Activated naive CD4-positive, alpha-beta T cell treated with anti-CD3 and anti-CD28 coated beads, Interleukin-2, amount 50 U/mL, for 72 hours (primary cell): Measurements from ENCODE around the gene EPAS1. TPM values are rescaled to one million over a fixed set of nuclear protein-coding genes. Genes with fewer than 3 reads are reported as not detected.

ENCODE experiments used
- ATAC-seq, 2 donors: fragments of 150-1000 bp; cut with Tn5 transposase; 2 replicates each; pipeline ENCODE4 v1.10.0; 2021; ENCODE audit warnings: mild to moderate bottlenecking in 2 of 2, moderate library complexity in 2 of 2
- DNase-seq, 2 donors: peaks; one replicate each; pipeline ENCODE4 v3.0.0; 2021 to 2022; ENCODE audit warnings: low spot score in 2 of 2
- H3K27ac Mint-ChIP-seq, 2 donors: one replicate each; pipeline ENCODE4 v1.8.0; 2022; ENCODE audit warnings: mild to moderate bottlenecking in 2 of 2, mixed read lengths in 2 of 2
- H3K36me3 Mint-ChIP-seq, 2 donors: one replicate each; pipeline ENCODE4 v1.8.0; 2022; ENCODE audit warnings: mixed read lengths in 2 of 2
- H3K9me3 Mint-ChIP-seq, 2 donors: one replicate each; pipeline ENCODE4 v1.8.0; 2022; ENCODE audit warnings: mixed read lengths in 2 of 2
- total RNA-seq, 2 donors: library from RNA; stranded (reverse); gene quantifications; one replicate each; pipeline ENCODE4 v1.2.3, GENCODE V29; 2022

EPAS1 gene
- total RNA-seq, 2 donors from 2014 or later: 1.8 to 6.5 TPM

GRCh38 chr2:46327627-46328026, 30.4 kb downstream of the EPAS1 start:
- DNase-seq (no peak), ATAC-seq (no peak)
- H3K9me3 Mint-ChIP-seq: no peaks in the 10 kb centered on the region
- H3K36me3 Mint-ChIP-seq: no peaks in the 10 kb centered on the region
- no peak overlapping the region for H3K27ac Mint-ChIP-seq

DNA sequence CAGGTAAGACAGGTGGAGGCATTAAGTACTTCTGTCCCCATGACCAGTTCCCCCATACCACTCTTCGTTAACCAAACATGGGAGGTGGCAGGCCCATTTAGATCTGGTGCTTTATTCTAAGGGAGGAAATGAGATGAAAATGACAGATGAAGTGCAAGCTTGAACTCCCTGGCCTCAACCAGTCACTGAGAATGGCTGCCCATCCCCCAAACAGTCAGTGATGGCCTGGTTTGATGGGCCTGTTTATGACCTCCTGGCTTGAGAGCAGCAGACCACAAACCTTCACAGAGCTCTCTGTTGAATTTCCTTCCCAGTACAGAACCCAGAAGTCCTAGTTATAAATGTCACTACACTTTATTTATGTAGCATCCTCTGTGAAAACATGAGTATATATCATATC, 31.1 kb downstream of the EPAS1 start:
- DNase-seq (no peak), ATAC-seq (no peak)
- H3K36me3 Mint-ChIP-seq: no peaks in the 10 kb centered on the region
- H3K27ac Mint-ChIP-seq: no peak overlapping the region
- H3K9me3 Mint-ChIP-seq: no peaks in the 10 kb centered on the region

- no peak overlapping the region for H3K27ac Mint-ChIP-seq
- no peak for ATAC-seq
- H3K36me3 Mint-ChIP-seq: no peaks in the 10 kb centered on the region
Measured at GRCh38 chr2:46328829-46329228, 31.6 kb downstream of the EPAS1 start.

GRCh38 chr2:46329340-46329739, 32.1 kb downstream of the EPAS1 start:
- DNase-seq: no peak
- H3K27ac Mint-ChIP-seq: no peak overlapping the region
- ATAC-seq: no peak
- H3K9me3 Mint-ChIP-seq: no peaks in the 10 kb centered on the region
- H3K36me3 Mint-ChIP-seq: no peaks in the 10 kb centered on the region

More at GRCh38 chr2:46328829-46329228, 31.6 kb downstream of the EPAS1 start:
- no peaks in the 10 kb centered on the region for H3K9me3 Mint-ChIP-seq
- no peak for DNase-seq

DNA sequence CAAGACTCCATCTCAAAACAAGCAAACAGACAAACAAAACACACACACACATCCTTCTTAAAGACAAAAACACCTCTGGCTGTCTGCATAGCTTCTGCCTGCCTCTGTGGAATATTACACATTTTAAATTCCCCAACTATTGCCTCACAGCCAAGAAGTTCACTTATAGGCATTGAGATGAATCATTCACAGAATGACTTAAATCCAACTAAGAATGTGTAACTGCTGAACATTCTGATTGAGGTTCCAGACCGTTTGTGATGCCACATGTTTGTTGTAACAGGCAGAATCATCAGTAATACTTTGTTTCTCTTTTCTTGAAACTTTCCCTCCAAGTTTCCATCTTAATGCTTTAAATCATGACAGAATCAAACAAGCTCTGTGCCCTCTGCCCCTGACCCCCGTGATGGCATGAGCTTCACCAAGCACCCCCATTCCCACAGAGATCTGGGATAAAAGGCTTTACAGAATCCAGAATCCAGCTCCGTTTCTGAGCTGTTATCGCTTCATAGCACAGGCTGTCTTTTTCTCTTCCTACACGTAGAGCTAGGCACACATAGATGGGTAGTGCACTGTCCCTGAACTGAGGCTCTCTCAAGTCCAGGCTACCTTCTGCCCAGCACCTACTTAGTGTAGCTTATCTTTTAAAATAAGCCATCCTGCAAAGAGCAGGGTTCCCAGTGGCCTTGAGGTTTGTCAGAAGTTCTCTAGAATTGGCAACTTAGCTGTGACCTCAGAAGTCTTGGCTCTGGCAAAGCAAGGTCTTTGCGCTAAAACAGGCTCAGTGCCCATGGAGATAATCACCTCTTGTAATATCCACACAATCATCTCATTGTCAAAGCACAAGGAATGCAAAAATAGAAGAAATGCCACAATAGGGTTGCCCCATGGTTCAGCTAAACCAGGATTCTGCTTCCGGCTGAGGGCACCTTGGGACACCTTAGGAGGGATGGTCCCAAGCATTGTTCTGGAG, 32.9 kb downstream of the EPAS1 start:
- no peaks in the 10 kb centered on the region for H3K36me3 Mint-ChIP-seq
- peak overlapping the region in 1 of 2 donors; percentile 65 for H3K27ac Mint-ChIP-seq
- no peaks in the 10 kb centered on the region for H3K9me3 Mint-ChIP-seq

GRCh38 chr2:46331109-46331766, 34.0 kb downstream of the EPAS1 start:
- no peak for ATAC-seq
- Mint-ChIP-seq H3K36me3 (no peaks in the 10 kb centered on the region), H3K27ac (no peak overlapping the region), H3K9me3 (no peaks in the 10 kb centered on the region)
- DNase-seq: no peak

More for the DNA sequence above, 32.9 kb downstream of the EPAS1 start:
- DNase-seq (no peak), ATAC-seq (peak; percentile 20 to 86)

DNA sequence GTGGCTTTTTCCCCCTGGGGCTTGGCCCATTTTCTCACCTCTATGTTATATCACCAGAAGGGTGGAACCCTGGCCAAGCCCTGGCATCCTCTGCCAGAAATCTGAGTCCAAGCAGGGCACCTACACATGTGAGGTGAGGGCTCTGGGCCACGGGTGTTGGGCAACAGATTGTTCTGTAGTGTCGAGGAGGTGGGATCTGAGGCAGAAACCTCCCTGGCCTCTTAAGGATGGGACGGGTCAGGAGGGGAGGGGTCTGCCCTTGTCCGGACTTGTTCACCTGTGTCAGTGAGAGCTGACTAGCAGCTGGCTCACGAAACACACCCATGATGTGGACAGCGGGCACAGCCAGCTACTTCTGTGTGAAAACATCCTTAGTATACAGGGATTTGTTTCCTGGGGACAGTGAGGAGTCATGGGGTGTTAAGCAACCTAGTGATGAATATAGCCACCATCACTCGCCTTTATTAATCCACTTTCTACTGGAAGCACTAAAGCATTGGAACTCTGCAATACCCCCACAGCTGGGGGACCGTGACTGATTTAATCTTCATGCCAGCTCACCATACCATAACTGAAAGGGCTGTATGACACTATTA, 35.6 kb downstream of the EPAS1 start:
- DNase-seq (no peak), ATAC-seq (no peak)
- no peaks in the 10 kb centered on the region for H3K9me3 Mint-ChIP-seq
- H3K27ac Mint-ChIP-seq: no peak overlapping the region
- H3K36me3 Mint-ChIP-seq: no peaks in the 10 kb centered on the region

DNA sequence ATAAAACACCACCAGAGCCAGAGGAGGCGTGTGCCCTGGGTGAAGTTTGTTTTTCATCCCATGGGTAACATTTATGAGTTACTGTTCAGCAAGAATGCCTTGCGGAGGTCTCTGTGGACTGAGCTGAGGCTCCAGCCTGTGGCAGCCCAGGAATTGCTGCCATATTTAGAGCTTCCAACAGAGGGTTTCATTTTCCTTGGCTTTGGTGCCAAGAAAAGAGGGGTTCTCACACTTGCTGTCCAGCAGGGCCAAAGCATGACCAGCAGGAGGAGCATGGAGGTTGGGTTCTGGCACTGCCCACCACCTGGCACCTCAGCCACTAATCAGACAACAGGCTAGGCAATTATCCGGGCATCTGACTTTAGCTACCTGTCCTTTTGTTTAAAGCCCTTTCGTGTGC, 36.7 kb downstream of the EPAS1 start:
- Mint-ChIP-seq H3K9me3 (no peaks in the 10 kb centered on the region), H3K27ac (no peak overlapping the region), H3K36me3 (no peaks in the 10 kb centered on the region)
- ATAC-seq: no peak
- no peak for DNase-seq

GRCh38 chr2:46334389-46335271, 37.4 kb downstream of the EPAS1 start:
- H3K27ac Mint-ChIP-seq: no peak overlapping the region
- H3K9me3 Mint-ChIP-seq: no peaks in the 10 kb centered on the region
- H3K36me3 Mint-ChIP-seq: no peaks in the 10 kb centered on the region
- DNase-seq (no peak), ATAC-seq (no peak)

GRCh38 chr2:46335391-46336282, 38.4 kb downstream of the EPAS1 start:
- Mint-ChIP-seq H3K27ac (no peak overlapping the region), H3K36me3 (no peaks in the 10 kb centered on the region), H3K9me3 (no peaks in the 10 kb centered on the region)
- no peak for ATAC-seq
- DNase-seq: no peak

DNA sequence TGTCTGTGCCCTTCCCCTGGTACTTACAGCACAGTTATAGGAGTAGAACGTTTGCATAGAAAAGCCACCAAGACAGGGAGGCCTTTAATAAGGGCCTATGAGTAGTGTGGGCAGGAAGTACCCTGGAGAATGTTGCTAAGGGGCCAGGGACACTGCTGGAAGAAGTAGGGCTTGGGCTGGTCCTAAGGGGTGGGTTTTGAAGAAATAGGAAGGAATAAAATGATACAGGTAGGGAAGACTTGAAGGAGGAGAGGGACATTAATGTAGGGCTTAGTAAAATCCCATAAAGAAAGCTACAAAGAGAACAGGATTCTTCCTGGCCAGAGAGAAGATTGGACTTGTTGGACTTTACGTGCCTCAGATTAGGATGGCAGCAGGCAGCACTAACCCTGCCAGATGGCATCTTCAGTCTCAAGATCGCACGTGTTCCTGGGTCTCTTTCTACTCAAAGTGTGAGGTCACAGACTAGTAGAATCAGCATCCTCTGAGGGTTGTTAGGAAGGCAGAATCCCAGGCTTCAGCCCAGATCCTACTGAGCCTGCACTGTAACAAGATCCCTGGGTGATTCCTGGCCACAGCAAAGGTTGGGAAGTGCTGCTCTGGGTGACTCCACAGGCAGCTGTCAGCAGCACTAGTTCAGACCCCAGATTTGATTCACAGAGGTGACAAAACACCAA, 39.2 kb downstream of the EPAS1 start:
- no peaks in the 10 kb centered on the region for H3K9me3 Mint-ChIP-seq
- ATAC-seq: no peak
- H3K27ac Mint-ChIP-seq: no peak overlapping the region
- H3K36me3 Mint-ChIP-seq: no peaks in the 10 kb centered on the region
- DNase-seq: no peak

DNA sequence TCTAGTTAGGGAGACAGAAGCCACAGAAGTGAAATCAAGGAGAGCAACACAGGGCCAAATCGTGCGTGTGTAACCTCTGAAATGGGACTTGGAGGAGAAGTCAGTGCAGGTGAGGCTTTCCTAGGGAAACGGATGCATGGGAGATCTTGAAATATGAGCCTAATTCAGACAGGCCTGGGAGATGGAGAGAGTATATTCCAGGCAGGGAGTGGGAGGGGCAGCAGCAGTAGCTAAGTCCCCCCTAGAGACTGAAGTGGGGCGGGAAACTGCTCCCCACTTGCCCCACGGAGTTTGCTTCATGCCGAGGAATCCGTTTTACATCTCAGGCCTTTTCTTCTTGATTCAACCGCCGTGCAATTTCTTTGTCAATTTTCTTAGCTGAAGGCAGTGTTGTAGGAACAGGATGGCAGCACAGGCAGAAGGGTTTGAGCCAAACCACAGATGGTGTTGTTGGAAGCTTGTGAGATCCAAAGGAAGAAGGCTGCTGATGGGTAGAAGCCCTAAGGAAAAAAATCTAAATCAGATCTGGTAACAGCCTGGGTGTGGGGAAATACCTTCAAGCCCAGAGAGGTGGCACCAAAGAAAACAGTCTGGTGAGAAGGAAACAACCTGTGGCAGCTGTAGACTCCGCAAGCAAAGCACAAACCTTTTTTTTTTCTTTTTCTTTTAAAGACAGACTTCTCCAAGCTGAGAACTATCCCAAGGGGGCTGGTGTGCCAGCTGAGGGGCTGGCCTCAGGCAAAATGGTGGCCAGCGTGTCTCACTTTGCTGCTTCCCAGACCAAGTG, 40.2 kb downstream of the EPAS1 start:
- ATAC-seq (no peak), DNase-seq (no peak)

DNA sequence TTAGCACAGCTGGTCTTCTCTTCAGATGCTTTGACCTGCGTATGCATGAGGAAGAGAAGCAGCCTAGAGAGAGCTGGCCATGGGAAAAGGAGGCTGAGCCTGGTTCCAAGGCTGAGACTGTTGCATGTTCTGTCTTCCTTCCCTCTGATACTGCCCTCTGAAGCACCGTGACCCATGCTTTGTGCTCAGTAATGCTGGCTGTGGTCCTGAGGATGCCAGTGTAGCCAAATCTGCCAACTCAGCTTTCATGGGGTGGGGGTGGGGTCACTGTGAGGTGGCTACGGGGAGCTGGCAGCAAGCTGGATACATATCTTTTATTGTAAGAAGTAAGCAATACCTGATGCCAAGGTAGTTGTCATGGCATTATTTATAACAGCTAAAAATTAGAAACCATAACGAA, 41.5 kb downstream of the EPAS1 start:
- ATAC-seq (no peak), DNase-seq (no peak)
- no peaks in the 10 kb centered on the region for H3K9me3 Mint-ChIP-seq
- no peaks in the 10 kb centered on the region for H3K36me3 Mint-ChIP-seq
- no peak overlapping the region for H3K27ac Mint-ChIP-seq

More for the DNA sequence above, 40.2 kb downstream of the EPAS1 start:
- Mint-ChIP-seq H3K27ac (no peak overlapping the region), H3K9me3 (no peaks in the 10 kb centered on the region), H3K36me3 (no peaks in the 10 kb centered on the region)

- no peak overlapping the region for H3K27ac Mint-ChIP-seq
- H3K36me3 Mint-ChIP-seq: no peaks in the 10 kb centered on the region
- H3K9me3 Mint-ChIP-seq: no peaks in the 10 kb centered on the region
- DNase-seq: no peak
- no peak for ATAC-seq
Measured at GRCh38 chr2:46339200-46339599, 42.0 kb downstream of the EPAS1 start.
